OCI-LY1 (cell line): ENCODE measurements around the gene PUSL1.

Experiments used
- EZH2 ChIP-seq: fragments of 200-600 bp; sonication (generic), shearing (Covaris generic); IDR thresholded peaks from 2 replicates; pipeline ENCODE4 v1.8.0; 2017; ENCODE audit warnings: borderline replicate concordance, mixed run types, mild to moderate bottlenecking, antibody characterized with exemption, low read length, moderate library complexity, mixed read lengths
- TF ChIP-seq, protein P1 (sequence below): fragments of 200-600 bp; sonication (generic), shearing (Covaris generic); IDR thresholded peaks from 2 replicates; pipeline ENCODE4 v1.5.1; 2017; ENCODE audit warnings: mild to moderate bottlenecking, antibody characterized with exemption, low read length, moderate library complexity, mixed read lengths

DNA sequence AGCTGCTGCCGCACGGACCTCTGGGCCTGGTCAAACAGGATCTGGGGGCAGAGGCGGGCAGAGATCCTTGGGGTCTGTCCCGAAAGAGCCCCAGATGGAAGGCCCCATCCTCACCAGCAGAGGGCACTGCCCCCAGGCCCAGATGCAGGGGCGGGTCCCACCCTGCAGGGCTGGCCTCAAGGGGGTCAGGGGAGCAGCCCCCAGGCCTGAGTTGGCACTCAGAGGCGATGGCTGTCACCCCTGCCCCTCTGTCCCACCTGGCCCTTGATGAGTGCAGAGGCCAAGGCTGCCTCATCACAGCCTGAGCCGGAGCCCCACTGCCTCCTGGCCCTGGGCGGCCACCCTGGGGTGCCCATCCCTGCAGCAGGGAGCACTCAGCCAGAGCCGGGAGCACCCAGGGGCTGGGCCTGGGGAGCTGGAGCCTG lies 6.4 kb upstream of the PUSL1 start:
- TF ChIP-seq, protein P1, sequence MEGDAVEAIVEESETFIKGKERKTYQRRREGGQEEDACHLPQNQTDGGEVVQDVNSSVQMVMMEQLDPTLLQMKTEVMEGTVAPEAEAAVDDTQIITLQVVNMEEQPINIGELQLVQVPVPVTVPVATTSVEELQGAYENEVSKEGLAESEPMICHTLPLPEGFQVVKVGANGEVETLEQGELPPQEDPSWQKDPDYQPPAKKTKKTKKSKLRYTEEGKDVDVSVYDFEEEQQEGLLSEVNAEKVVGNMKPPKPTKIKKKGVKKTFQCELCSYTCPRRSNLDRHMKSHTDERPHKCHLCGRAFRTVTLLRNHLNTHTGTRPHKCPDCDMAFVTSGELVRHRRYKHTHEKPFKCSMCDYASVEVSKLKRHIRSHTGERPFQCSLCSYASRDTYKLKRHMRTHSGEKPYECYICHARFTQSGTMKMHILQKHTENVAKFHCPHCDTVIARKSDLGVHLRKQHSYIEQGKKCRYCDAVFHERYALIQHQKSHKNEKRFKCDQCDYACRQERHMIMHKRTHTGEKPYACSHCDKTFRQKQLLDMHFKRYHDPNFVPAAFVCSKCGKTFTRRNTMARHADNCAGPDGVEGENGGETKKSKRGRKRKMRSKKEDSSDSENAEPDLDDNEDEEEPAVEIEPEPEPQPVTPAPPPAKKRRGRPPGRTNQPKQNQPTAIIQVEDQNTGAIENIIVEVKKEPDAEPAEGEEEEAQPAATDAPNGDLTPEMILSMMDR, result peak; percentile 67
- no peak for TF ChIP-seq EZH2
